ENCODE measurements around the gene VPS41.
"Not testable (repeated sequence)": the region's sequence is repeated elsewhere in the genome, so short reads cannot be mapped to it uniquely, and the experiment has no call there.

VPS41 gene

DNA sequence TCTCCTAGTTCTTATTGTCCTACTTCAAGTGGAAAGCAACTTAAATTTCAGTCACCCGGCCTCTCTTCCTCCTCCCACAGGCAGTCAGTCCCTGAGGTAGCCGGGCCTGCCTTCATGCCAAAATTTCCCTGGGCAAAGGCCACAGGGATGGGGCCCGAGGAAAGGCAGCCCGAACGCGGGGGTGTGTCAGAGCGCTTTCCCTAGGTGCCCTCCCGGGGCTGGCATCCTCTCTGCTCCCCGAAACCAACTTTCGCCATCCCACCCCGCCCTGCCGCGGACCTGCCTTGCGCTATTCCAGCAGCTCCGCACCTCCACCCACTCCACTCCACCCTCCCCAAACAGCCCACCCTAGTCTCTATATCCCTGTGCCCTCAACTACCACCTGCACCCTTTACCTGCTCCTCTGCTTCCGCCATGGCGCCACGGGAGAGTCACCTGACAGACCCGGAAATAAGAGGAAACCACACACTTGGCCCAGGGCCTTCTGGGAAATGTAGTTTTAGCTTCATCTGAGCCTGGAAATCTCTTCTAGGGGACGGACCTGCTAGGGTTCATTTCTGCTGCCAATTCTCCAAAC is at the start of gene VPS41:
Gene VPS41, minus strand, starts transcription at position 433 of the 577 bp plus-strand sequence. Its CDS starts 17 bp downstream, at position 416.
- H3K4me3 ChIP-seq (replicated peaks; ENCODE audit: low read depth, low read length) = peak within 1 kb of the TSS; percentile 73
- TF ChIP-seq, protein P1, sequence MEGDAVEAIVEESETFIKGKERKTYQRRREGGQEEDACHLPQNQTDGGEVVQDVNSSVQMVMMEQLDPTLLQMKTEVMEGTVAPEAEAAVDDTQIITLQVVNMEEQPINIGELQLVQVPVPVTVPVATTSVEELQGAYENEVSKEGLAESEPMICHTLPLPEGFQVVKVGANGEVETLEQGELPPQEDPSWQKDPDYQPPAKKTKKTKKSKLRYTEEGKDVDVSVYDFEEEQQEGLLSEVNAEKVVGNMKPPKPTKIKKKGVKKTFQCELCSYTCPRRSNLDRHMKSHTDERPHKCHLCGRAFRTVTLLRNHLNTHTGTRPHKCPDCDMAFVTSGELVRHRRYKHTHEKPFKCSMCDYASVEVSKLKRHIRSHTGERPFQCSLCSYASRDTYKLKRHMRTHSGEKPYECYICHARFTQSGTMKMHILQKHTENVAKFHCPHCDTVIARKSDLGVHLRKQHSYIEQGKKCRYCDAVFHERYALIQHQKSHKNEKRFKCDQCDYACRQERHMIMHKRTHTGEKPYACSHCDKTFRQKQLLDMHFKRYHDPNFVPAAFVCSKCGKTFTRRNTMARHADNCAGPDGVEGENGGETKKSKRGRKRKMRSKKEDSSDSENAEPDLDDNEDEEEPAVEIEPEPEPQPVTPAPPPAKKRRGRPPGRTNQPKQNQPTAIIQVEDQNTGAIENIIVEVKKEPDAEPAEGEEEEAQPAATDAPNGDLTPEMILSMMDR (IDR thresholded peaks at IDR 0.05; ENCODE audit: low read depth, low read length, missing control alignments) = no peak
- peak; percentile 26 for DNase-seq (ENCODE audit: extremely low read depth, low read depth)

DNA sequence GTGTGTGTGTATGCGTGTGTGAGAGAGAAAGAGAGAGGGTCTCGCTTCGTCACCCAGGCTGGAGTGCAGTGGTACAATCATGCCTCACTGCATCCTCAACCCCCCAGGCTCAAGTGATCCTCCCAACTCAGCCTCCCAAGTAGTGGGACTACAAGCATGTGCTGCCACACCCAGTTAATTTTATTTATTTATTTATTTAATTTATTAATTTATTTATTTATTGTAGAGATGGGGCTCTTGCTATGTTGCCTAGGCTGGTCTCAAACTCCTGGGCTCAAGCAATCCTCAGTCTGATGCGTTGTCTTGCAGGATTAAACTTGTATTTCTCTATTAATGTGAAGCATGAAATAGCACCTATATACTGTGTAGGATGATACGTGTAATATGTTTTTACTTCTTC is 46.9 kb upstream of the VPS41 start:
- TF ChIP-seq, protein P1 (IDR thresholded peaks at IDR 0.05; ENCODE audit: low read depth, low read length, missing control alignments) = no peak
- DNase-seq (ENCODE audit: extremely low read depth, low read depth) = no peak
- H3K4me3 ChIP-seq (replicated peaks; ENCODE audit: low read depth, low read length) = no peak overlapping the region

DNA sequence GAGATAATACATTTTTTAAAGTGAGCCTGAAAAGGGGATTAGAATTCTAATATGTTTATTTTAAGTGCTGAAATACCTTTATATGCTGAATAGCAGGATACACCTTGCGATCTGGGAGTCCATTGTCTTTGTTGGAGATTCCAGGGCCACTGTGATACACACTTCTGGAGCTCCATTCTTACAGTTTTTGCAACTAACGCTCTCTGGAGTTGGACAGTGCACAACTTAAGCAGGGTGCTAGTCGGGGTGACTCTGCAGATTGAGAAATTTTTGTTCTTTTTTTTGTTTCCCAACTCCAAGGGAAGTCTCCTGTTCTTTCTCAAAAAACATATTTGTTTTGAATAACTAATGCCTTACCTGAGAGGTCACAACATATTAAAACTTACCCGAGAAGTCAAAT is 45.0 kb upstream of the VPS41 start:
- TF ChIP-seq, protein P1 (IDR thresholded peaks at IDR 0.05; ENCODE audit: low read depth, low read length, missing control alignments) = no peak
- H3K4me3 ChIP-seq (replicated peaks; ENCODE audit: low read depth, low read length) = no peak overlapping the region
- no peak for DNase-seq (ENCODE audit: extremely low read depth, low read depth)

DNA sequence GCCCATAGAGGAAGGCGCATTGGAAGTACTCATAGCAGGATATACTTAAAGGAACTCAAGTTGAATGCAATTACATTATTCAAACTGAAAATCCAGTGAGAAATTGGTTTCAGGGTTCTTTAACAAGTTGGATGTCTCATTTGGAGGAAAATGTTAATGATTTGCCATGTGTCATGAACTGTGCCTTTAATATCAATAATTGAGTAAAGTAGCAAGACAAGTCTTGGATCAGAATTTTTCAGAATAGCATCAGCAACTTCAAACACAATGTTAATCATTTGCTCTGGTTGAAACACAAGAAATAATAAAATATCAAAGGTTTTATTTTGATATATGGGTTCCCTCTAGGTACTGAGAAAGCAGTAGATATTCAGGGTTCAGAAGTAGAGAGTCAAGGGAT is 44.2 kb upstream of the VPS41 start:
- H3K4me3 ChIP-seq (replicated peaks; ENCODE audit: low read depth, low read length) = no peak overlapping the region
- DNase-seq (ENCODE audit: extremely low read depth, low read depth) = no peak
- TF ChIP-seq, protein P1 (IDR thresholded peaks at IDR 0.05; ENCODE audit: low read depth, low read length, missing control alignments) = no peak

DNA sequence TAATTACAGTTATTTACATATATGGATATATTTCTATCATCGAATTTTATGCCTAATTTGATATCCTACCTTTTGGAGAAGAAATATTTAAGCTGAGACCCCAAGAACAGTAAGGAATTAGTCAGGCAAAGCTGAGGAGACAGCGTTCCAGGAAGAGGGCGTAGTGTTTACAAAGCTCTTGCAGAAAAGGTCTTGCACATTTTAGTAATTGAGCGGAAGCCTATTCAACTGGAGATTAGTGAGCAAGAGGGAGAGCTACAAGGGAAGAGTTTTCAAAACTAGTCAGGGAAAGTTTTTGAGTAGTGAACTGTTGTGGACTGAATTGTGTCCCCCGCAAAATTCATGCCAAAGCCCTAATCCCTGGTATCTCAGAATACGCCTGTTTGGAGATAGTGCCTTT is 42.2 kb upstream of the VPS41 start:
- no peak overlapping the region for H3K4me3 ChIP-seq (replicated peaks; ENCODE audit: low read depth, low read length)
- TF ChIP-seq, protein P1 (IDR thresholded peaks at IDR 0.05; ENCODE audit: low read depth, low read length, missing control alignments) = no peak
- DNase-seq (ENCODE audit: extremely low read depth, low read depth) = no peak

DNA sequence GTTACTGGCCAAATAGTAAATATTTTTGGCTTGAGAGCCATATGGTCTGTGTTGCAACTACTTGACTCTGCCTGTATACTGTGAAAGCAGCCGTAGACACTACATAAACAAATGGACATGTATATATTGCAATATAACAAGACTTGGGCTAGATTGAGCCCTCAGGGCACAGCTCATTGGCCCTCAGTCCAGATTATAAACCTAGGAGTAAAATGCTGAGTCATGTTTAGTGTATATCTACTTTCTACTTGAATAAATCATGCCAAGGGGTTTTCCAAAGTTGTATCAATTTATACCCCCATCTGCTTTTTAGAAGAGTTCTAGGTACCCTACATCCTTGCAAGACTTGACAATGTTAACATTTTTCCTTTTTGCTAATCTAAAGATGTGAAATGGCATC is 41.3 kb upstream of the VPS41 start:
- no peak for DNase-seq (ENCODE audit: extremely low read depth, low read depth)
- H3K4me3 ChIP-seq (replicated peaks; ENCODE audit: low read depth, low read length) = no peak overlapping the region
- TF ChIP-seq, protein P1 (IDR thresholded peaks at IDR 0.05; ENCODE audit: low read depth, low read length, missing control alignments) = no peak

DNA sequence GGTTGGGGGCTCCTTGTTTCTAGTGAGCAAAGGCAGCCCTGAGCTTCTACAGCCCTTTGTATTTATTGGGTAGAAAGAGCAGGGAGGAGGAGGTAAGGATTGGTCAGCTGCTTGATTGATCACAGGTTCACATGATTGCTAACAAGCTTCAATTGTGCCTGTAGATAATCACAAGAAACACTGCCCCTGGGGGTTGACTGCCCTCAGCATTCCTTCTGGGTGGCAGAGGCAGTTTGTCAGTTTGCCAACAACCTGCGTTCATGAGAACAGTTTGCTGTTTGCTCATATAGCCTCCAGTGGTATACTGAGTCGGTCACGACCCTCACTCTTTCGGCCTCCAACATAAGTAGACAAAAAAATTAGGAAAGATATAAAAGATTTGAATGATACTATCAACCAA is 38.5 kb upstream of the VPS41 start:
- H3K4me3 ChIP-seq (replicated peaks; ENCODE audit: low read depth, low read length); DNase-seq (ENCODE audit: extremely low read depth, low read depth): not testable (repeated sequence)

All from HFF-Myc (cell line).